Measurements from ENCODE around the gene HOXB1. TPM values are rescaled to one million over a fixed set of nuclear protein-coding genes. Genes with fewer than 3 reads are reported as not detected.

Gene HOXB1
- total and polyA plus RNA-seq, 2 donors (not counting 3 experiments of a cell fraction or from before 2014, with no cell fraction given) = not detected

DNA sequence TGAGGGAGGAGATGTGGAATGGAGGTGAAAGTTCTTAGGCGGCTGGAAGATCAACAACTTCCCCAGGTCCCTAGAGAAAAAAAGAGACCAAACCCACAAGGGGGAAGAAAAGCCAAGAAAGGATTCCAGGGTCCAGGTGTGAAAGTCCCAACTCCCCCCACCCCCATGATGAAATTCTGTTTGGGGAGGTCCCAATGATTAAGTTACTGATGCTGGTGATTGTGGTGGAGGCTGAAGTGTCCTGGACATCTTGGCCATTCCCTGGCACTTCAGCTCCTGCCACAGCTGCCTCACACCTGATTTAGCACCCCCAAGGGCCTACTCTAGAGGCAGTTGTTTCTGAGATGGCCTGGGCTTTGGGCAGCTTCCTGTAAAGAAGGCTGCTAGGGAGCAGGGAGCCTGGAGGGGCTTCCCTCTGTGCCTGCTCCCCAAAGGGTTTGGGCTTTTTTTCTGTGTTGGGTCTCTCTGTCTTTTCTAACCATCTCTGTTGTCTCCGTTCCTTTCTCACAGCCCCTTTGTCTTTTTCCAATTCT is 34.3 kb upstream of the HOXB1 start:
- TF ChIP-seq MYC (IDR thresholded peaks at IDR 0.05; ENCODE audit: low read depth, low read length) (no peak), POLR2AphosphoS5 (IDR thresholded peaks at IDR 0.05; ENCODE audit: insufficient read depth, low read depth, low read length) (no peak), GATA2 (IDR thresholded peaks at IDR 0.05; ENCODE audit: insufficient read depth, insufficient read length, low read depth, low read length) (no peak), POLR2A (IDR thresholded peaks at IDR 0.05; ENCODE audit: low read depth, low read length) (no peak), EZH2 (IDR thresholded peaks at IDR 0.05; ENCODE audit: borderline replicate concordance, low read depth, low read length, severe bottlenecking) (no peak), FOS (IDR thresholded peaks at IDR 0.05; ENCODE audit: borderline replicate concordance, insufficient read depth, low read length) (no peak), JUN (IDR thresholded peaks at IDR 0.05; ENCODE audit: borderline replicate concordance, insufficient read depth, insufficient read length, low read depth) (no peak)
- TF ChIP-seq, protein P1, sequence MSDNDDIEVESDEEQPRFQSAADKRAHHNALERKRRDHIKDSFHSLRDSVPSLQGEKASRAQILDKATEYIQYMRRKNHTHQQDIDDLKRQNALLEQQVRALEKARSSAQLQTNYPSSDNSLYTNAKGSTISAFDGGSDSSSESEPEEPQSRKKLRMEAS (IDR thresholded peaks at IDR 0.05; ENCODE audit: insufficient read depth, insufficient read length) = no peak
- TF ChIP-seq, protein P2, sequence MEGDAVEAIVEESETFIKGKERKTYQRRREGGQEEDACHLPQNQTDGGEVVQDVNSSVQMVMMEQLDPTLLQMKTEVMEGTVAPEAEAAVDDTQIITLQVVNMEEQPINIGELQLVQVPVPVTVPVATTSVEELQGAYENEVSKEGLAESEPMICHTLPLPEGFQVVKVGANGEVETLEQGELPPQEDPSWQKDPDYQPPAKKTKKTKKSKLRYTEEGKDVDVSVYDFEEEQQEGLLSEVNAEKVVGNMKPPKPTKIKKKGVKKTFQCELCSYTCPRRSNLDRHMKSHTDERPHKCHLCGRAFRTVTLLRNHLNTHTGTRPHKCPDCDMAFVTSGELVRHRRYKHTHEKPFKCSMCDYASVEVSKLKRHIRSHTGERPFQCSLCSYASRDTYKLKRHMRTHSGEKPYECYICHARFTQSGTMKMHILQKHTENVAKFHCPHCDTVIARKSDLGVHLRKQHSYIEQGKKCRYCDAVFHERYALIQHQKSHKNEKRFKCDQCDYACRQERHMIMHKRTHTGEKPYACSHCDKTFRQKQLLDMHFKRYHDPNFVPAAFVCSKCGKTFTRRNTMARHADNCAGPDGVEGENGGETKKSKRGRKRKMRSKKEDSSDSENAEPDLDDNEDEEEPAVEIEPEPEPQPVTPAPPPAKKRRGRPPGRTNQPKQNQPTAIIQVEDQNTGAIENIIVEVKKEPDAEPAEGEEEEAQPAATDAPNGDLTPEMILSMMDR (IDR thresholded peaks at IDR 0.05; ENCODE audit: extremely low read depth in 1 of 2, insufficient read depth in 1 of 2, low read depth in 1 of 2, low read length in 2 of 2) = no peak
- H3K9ac ChIP-seq (replicated peaks; ENCODE audit: extremely low read depth, insufficient read depth, low read length) = peak overlapping the region; percentile 27
- peaks cover 85% of the 10 kb centered on the region for H3K79me2 ChIP-seq (ENCODE audit: control insufficient read depth, insufficient read depth, low read length)
- H3K27me3 ChIP-seq (ENCODE audit: control insufficient read depth in 2 of 2, insufficient read depth in 2 of 2, low read length in 2 of 2) = no peaks in the 10 kb centered on the region
- peaks cover 0 to 3% of the 10 kb centered on the region in 2 experiments for H3K36me3 ChIP-seq (ENCODE audit: control insufficient read depth in 2 of 2, extremely low read depth in 1 of 2, insufficient read depth in 2 of 2, low read length in 2 of 2)
- peak overlapping the region in 1 of 3 experiments; percentile 25 for H3K4me3 ChIP-seq (replicated peaks in 1 of 3; ENCODE audit: insufficient read depth in 1 of 3, low read depth in 1 of 3, low read length in 3 of 3)
- H3K4me2 ChIP-seq (ENCODE audit: insufficient read depth, low read length) = peak overlapping the region; percentile 56
- H3K9me3 ChIP-seq (replicated peaks; ENCODE audit: control insufficient read depth, insufficient read depth, low read length) = no peaks in the 10 kb centered on the region
- no peaks in the 10 kb centered on the region for H3K9me1 ChIP-seq (replicated peaks; ENCODE audit: control insufficient read depth, extremely low read depth, insufficient read depth, low read length)
- BruUV-seq (replicated peaks) = no TSS peak
- no peak overlapping the region for H2AFZ ChIP-seq (ENCODE audit: low read depth, low read length)
- H3K4me1 ChIP-seq (ENCODE audit: control insufficient read depth, extremely low read depth, insufficient read depth, low read length) = peaks cover 52% of the 10 kb centered on the region
- dilution Hi-C loops (cut with MboI; ENCODE audit: extremely low pct_ligation_motif_present, low sequenced_read_pairs) = no loop called here
- DNase-seq (ENCODE audit: low read depth, low spot score) (no peak), FAIRE-seq (no peak)
- ChIA-PET POLR2A (no interaction called here), CTCF (interaction anchor here (0.7 to 1.4 kb wide), 3 partner anchors 10 to 302 kb away, joined by 3 read pairs; partner anchors contain the start of gene HOXB5)
- intact Hi-C loops (cut with micrococcal nuclease) = no loop called here
- H3K27ac ChIP-seq (ENCODE audit: insufficient read depth, low read depth, low read length) = peak overlapping the region; percentile 34
- no peaks in the 10 kb centered on the region for H4K20me1 ChIP-seq (replicated peaks; ENCODE audit: control insufficient read depth, extremely low read depth, insufficient read depth, low read length)
